A673 (cell line): ENCODE measurements around the gene OTOG.

ENCODE experiments used
- EZH2 ChIP-seq: fragments of 200-600 bp; sonication (generic); IDR thresholded peaks from 2 replicates; pipeline ENCODE4 v1.6.1; 2017; ENCODE audit warnings: borderline replicate concordance, low read depth, mild to moderate bottlenecking, mixed read lengths, antibody characterized with exemption, low read length; ENCODE audit not compliant: poor library complexity, severe bottlenecking
- TF ChIP-seq, protein P1 (sequence below): fragments of 300-800, 200-600 bp; sonication (generic); conservative IDR thresholded peaks from 2 replicates; pipeline ENCODE4 v1.5.1; 2017; ENCODE audit warnings: low read depth, mild to moderate bottlenecking, antibody characterized with exemption, low read length, moderate library complexity, mixed read lengths

DNA sequence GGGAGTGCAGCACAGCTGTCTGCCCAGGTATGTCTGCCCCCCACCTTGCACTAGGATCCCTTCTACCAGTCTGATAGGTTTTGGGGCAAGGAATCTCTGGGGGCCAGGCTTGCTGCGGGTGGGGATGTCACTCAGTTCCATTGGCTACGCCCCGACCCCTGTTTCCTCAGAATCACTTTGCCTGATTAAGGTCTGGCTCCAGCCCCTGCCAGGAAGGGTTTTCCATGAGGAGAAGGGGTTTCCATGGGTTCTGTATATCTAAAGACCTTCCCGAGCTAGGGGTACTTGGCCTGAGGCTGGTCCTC, 14.0 kb downstream of the OTOG start:
- TF ChIP-seq, protein P1, sequence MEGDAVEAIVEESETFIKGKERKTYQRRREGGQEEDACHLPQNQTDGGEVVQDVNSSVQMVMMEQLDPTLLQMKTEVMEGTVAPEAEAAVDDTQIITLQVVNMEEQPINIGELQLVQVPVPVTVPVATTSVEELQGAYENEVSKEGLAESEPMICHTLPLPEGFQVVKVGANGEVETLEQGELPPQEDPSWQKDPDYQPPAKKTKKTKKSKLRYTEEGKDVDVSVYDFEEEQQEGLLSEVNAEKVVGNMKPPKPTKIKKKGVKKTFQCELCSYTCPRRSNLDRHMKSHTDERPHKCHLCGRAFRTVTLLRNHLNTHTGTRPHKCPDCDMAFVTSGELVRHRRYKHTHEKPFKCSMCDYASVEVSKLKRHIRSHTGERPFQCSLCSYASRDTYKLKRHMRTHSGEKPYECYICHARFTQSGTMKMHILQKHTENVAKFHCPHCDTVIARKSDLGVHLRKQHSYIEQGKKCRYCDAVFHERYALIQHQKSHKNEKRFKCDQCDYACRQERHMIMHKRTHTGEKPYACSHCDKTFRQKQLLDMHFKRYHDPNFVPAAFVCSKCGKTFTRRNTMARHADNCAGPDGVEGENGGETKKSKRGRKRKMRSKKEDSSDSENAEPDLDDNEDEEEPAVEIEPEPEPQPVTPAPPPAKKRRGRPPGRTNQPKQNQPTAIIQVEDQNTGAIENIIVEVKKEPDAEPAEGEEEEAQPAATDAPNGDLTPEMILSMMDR: no peak
- no peak for TF ChIP-seq EZH2
